T-helper 9 cell (primary cell): Measurements from ENCODE around the gene ZCCHC17.
"Not testable (repeated sequence)": the region's sequence is repeated elsewhere in the genome, so short reads cannot be mapped to it uniquely, and the experiment has no call there.

Experiments used
- DNase-seq: peaks from one replicate; pipeline ENCODE4 v3.0.0-alpha.2; 2020
- total RNA-seq, 2 donors: gene quantifications; one replicate each; lab custom pipeline; 2026; lab: John Stamatoyannopoulos, UW

ZCCHC17 gene
- total RNA-seq, result 12.8 to 27.4 reads per million in 2 donors

- DNase-seq, result peak; percentile 83
Observed at GRCh38 chr1:31296486-31297276, at the start of gene ZCCHC17, which contains the start of gene SNRNP40. Gene ZCCHC17, plus strand, starts transcription at chr1:31297032. Its CDS starts 13,067 bp downstream, at chr1:31310099. Gene SNRNP40, minus strand, starts transcription at chr1:31296788. Its CDS starts 37 bp downstream, at chr1:31296751.

GRCh38 chr1:31248276-31248675 is 48.6 kb upstream of the ZCCHC17 start:
- no peak for DNase-seq

GRCh38 chr1:31249854-31250253 is 47.0 kb upstream of the ZCCHC17 start:
- no peak for DNase-seq

GRCh38 chr1:31257213-31257612 is 39.6 kb upstream of the ZCCHC17 start:
- DNase-seq, result no peak

- DNase-seq, result no peak
Observed at GRCh38 chr1:31258581-31258980, 38.3 kb upstream of the ZCCHC17 start.

- no peak for DNase-seq
Observed at GRCh38 chr1:31259746-31260145, 37.1 kb upstream of the ZCCHC17 start.

GRCh38 chr1:31261916-31262315 is 34.9 kb upstream of the ZCCHC17 start:
- no peak for DNase-seq

- not testable (repeated sequence) for DNase-seq
Observed at GRCh38 chr1:31262393-31262792, 34.4 kb upstream of the ZCCHC17 start.

- no peak for DNase-seq
Observed at GRCh38 chr1:31263408-31263807, 33.4 kb upstream of the ZCCHC17 start.

- DNase-seq, result no peak
Observed at GRCh38 chr1:31264790-31265386, 31.9 kb upstream of the ZCCHC17 start.

GRCh38 chr1:31266547-31266946 is 30.3 kb upstream of the ZCCHC17 start:
- no peak for DNase-seq

- DNase-seq, result no peak
Observed at GRCh38 chr1:31272369-31272768, 24.5 kb upstream of the ZCCHC17 start.

GRCh38 chr1:31273619-31274018 is 23.2 kb upstream of the ZCCHC17 start:
- no peak for DNase-seq

- not testable (repeated sequence) for DNase-seq
Observed at GRCh38 chr1:31282426-31282825, 14.4 kb upstream of the ZCCHC17 start.

- not testable (repeated sequence) for DNase-seq
Observed at GRCh38 chr1:31287791-31288190, 9.0 kb upstream of the ZCCHC17 start.

GRCh38 chr1:31289021-31289420 is 7.8 kb upstream of the ZCCHC17 start:
- DNase-seq, result no peak

GRCh38 chr1:31295874-31296485 is 852 bp upstream of the ZCCHC17 start:
- DNase-seq, result no peak

- no peak for DNase-seq
Observed at GRCh38 chr1:31297277-31298247, 730 bp downstream of the ZCCHC17 start.

GRCh38 chr1:31299365-31299764 is 2.5 kb downstream of the ZCCHC17 start:
- no peak for DNase-seq

- no peak for DNase-seq
Observed at GRCh38 chr1:31300193-31300592, 3.4 kb downstream of the ZCCHC17 start.

GRCh38 chr1:31302709-31303441 is 6.0 kb downstream of the ZCCHC17 start:
- no peak for DNase-seq

- DNase-seq, result no peak
Observed at GRCh38 chr1:31306278-31306677, 9.4 kb downstream of the ZCCHC17 start.
